Neutrophil (primary cell): Measurements from ENCODE around the gene KRTAP10-9.
"Not testable (repeated sequence)": the region's sequence is repeated elsewhere in the genome, so short reads cannot be mapped to it uniquely, and the experiment has no call there.

Source experiments
- H3K27ac ChIP-seq: fragments of 200-600 bp; sonication (generic); 2 replicates; pipeline ENCODE4 v1.5.1; 2016; ENCODE audit warnings: mild to moderate bottlenecking, moderate library complexity
- H3K27me3 ChIP-seq: fragments of 200-600 bp; sonication (generic); 2 replicates; pipeline ENCODE4 v1.6.0; 2016; ENCODE audit warnings: mild to moderate bottlenecking
- H3K36me3 ChIP-seq: fragments of 200-600 bp; sonication (generic); 2 replicates; pipeline ENCODE4 v1.5.1; 2017
- H3K4me1 ChIP-seq, 2 experiments: fragments of 200-600 bp in 1 of 2; sonication (generic) in 1 of 2; 1 replicate in 1 of 2; 2 replicates in 1 of 2; pipeline versions ENCODE4 v1.5.1 to v1.6.1; 2013 to 2016; ENCODE audit warnings: low read depth in 1 of 2, low read length in 1 of 2, mild to moderate bottlenecking in 1 of 2, moderate library complexity in 1 of 2; ENCODE audit not compliant: control insufficient read depth in 1 of 2, insufficient read depth in 1 of 2
- H3K4me3 ChIP-seq, 2 experiments: fragments of 200-600 bp in 1 of 2; sonication (generic) in 1 of 2; 1 replicate in 1 of 2; 2 replicates in 1 of 2; pipeline ENCODE4 v1.5.1; 2013 to 2016; ENCODE audit warnings: low read depth in 1 of 2, low read length in 1 of 2, mild to moderate bottlenecking in 1 of 2, moderate library complexity in 1 of 2
- H3K9me3 ChIP-seq: fragments of 200-600 bp; sonication (generic); 2 replicates; pipeline ENCODE4 v1.5.1; 2016
- TF ChIP-seq, protein P1 (sequence below): fragments of 200-600 bp; sonication (generic); IDR thresholded peaks from 2 replicates; pipeline ENCODE4 v1.5.1; 2016; ENCODE audit warnings: antibody characterized with exemption

The KRTAP10-9 gene

DNA sequence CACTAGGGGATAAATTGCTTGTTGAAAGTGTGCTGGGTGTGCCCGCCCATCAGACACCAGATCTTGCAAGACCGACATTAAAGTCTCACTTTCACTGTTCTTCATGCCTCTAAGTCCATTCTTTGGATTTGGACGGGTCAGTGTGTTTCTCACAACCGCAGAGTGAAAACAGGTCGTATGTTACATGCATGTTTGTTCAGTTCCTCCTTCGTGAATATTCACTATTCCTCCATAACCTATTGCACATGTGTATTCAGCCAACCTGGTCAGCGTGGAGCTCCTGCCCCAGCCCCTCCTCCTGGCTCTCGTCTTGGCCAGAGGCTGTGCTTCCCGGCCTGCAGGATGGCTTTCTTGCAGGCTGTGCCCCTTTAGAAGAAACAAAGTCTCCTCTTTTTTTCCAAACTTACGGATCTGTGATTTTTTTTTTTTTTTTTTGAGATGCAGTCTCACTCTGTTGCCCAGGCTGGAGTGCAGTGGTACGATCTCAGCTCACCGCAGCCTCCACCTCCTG is 32.4 kb upstream of the KRTAP10-9 start:
- Histone ChIP-seq H3K4me1 (no peaks in the 10 kb centered on the region), H3K4me3 (no peak overlapping the region), H3K27ac (no peak overlapping the region), H3K36me3 (no peaks in the 10 kb centered on the region), H3K9me3 (no peaks in the 10 kb centered on the region), H3K27me3 (peaks cover 41% of the 10 kb centered on the region)
- TF ChIP-seq, protein P1, sequence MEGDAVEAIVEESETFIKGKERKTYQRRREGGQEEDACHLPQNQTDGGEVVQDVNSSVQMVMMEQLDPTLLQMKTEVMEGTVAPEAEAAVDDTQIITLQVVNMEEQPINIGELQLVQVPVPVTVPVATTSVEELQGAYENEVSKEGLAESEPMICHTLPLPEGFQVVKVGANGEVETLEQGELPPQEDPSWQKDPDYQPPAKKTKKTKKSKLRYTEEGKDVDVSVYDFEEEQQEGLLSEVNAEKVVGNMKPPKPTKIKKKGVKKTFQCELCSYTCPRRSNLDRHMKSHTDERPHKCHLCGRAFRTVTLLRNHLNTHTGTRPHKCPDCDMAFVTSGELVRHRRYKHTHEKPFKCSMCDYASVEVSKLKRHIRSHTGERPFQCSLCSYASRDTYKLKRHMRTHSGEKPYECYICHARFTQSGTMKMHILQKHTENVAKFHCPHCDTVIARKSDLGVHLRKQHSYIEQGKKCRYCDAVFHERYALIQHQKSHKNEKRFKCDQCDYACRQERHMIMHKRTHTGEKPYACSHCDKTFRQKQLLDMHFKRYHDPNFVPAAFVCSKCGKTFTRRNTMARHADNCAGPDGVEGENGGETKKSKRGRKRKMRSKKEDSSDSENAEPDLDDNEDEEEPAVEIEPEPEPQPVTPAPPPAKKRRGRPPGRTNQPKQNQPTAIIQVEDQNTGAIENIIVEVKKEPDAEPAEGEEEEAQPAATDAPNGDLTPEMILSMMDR = no peak

DNA sequence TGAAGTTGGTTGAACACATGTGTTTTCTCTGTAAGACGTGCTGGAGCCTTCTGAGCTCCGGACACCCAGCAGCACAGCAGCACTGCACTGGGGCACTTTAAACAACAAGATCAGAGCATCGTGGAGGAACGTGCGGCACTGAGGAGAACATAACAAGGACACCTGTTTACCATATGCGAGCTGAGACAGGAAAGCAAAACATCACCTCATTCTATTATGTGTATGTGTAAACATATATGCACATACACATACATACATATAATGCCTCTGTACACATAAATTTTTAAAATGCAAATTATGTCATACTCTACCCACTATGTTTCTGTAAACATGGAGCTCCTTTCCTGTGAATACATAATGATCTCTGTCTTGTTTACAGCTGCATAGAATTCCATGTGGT is 31.4 kb upstream of the KRTAP10-9 start:
- TF ChIP-seq, protein P1 = no peak
- Histone ChIP-seq H3K4me1 (no peaks in the 10 kb centered on the region), H3K9me3 (no peaks in the 10 kb centered on the region), H3K27ac (no peak overlapping the region), H3K36me3 (no peaks in the 10 kb centered on the region), H3K4me3 (no peak overlapping the region), H3K27me3 (peaks cover 41% of the 10 kb centered on the region)

DNA sequence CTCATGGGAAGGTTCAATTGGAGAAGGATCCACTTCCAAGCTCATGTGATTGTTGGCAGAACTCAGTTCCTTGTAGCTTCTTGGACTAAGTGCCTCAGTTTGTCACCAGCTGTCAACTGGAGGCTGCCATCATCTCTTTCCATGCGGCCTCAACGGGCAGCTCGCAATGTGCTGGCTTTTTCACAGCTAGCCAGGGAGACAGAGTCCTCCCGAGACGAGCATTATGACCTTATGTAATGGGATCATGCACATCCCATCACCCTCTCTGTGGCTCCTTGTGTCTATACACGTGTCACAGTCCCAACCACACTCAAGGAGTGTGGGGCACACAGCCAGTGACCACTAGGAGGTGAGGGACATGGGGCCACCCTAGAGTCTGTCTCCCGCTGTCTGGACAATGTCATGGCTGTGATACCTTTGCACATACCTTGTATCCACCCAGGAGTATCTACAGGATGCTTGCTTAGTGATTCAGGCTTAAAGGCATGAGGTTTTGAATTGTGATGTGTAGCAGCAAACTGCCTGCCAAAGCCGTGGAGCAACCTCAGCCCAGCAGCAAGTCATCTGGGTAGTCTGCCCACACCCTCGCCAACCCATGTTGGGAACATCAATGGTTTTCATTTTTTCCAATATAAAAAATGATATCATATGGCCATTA is 30.7 kb upstream of the KRTAP10-9 start:
- Histone ChIP-seq H3K27me3 (peaks cover 41% of the 10 kb centered on the region), H3K4me1 (no peaks in the 10 kb centered on the region), H3K27ac (no peak overlapping the region), H3K9me3 (no peaks in the 10 kb centered on the region), H3K36me3 (no peaks in the 10 kb centered on the region), H3K4me3 (no peak overlapping the region)
- TF ChIP-seq, protein P1 = no peak

DNA sequence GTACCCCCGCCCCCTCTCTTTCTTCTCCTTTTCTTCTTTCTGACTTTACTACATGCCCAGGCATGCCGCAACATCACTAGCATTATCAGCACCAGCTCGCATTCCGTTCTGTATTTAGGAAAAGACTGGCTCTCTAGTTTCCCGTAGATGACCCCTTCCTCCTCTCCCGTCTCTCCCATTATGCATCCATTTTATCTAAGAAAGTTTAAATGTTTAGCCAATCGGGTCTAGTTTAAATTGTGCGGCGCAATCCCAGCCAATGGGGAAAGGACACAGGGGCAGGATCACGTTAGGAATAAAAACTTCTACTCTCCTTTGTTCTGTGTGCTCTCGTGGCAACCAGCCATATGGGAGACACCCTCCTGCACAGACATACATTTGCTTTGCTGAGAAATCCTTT is 28.8 kb upstream of the KRTAP10-9 start:
- Histone ChIP-seq H3K27ac (no peak overlapping the region), H3K4me1 (no peaks in the 10 kb centered on the region), H3K9me3 (no peaks in the 10 kb centered on the region), H3K36me3 (no peaks in the 10 kb centered on the region), H3K4me3 (no peak overlapping the region), H3K27me3 (peaks cover 33% of the 10 kb centered on the region)
- TF ChIP-seq, protein P1 = no peak

DNA sequence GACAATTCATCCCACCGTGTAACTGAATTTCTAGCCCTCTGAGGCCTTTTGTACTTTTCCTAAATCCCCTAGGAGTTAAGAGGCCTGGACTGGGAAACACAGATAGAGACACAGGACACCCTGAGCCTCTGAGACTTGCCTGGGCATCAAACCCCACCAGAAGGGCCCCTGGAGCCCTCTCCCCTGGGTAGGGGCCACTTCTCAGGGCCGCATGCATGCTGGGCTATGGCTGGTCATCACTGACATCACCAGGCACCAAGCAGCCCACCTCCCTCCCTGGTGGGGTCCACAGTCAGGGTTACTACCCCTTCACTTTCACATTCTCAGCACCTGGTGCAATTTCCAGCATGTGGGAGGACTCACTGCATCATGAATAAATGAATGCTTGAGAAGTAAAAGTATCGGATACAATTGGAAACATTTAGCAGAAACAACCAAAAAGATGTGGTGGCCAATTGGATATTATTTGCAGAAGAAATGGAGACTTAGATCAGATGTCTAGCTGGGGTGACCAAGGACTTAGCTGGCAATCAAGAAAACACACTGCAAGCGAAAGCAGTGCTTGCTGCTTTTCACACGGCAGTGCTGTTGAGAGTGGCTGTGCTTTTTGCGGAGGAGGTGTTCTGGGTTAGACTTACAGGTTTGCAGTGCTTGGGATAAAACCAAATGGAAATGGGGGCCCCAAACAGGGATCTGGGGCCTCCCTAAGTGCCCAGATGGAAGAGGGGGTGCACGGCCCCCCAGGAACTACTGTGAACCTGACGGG is 27.4 kb upstream of the KRTAP10-9 start:
- H3K27ac ChIP-seq = no peak overlapping the region
- TF ChIP-seq, protein P1 = no peak
- H3K27me3 ChIP-seq = peaks cover 31% of the 10 kb centered on the region
- no peaks in the 10 kb centered on the region for H3K9me3 ChIP-seq
- no peaks in the 10 kb centered on the region for H3K36me3 ChIP-seq
- H3K4me3 ChIP-seq = no peak overlapping the region
- H3K4me1 ChIP-seq = no peaks in the 10 kb centered on the region

DNA sequence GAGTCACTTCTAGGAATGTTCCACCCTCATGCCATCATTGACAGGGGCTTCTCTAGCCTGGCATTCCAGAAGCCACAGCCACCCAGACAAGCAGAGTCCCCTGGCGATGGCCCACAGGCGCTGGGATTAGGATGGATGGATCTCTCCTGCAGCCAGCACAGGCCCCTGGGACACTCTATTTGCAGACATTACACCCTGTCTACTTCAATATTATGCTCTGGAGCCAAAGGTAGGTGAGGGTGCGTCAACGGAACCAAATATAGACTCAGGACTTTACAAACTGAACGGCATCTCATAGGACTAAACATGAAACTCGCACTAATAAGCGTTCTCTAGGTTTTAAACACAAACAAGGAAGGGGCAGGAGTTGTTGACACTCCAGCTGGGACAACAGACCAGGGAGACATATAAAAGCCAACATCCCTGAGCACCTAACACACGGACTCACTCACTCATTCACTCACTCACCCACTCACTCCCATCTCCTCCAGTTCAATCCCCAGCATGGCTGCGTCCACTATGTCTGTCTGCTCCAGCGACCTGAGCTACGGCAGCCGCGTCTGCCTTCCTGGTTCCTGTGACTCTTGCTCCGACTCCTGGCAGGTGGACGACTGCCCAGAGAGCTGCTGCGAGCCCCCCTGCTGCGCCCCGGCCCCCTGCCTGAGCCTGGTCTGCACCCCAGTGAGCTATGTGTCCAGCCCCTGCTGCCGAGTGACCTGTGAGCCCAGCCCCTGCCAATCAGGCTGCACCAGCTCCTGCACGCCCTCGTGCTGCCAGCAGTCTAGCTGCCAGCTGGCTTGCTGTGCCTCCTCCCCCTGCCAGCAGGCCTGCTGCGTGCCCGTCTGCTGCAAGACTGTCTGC is 26.5 kb upstream of the KRTAP10-9 start, which contains the start of gene KRTAP10-7:
KRTAP10-7 (plus strand) TSS at position 480 of the 861 bp plus-strand sequence; CDS start at position 505, 25 bp downstream.
- H3K27me3 ChIP-seq = peaks cover 29% of the 10 kb centered on the region
- H3K4me1 ChIP-seq, H3K9me3 ChIP-seq: not testable (repeated sequence)

DNA sequence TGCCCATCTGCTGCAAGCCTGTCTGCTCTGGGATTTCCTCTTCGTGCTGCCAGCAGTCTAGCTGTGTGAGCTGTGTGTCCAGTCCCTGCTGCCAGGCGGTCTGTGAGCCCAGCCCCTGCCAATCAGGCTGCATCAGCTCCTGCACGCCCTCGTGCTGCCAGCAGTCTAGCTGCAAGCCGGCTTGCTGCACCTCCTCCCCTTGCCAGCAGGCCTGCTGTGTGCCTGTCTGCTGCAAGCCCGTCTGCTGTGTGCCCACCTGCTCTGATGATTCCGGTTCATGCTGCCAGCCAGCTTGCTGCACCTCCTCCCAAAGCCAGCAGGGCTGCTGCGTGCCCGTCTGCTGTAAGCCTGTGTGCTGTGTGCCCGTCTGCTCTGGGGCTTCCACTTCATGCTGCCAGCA is 25.8 kb upstream of the KRTAP10-9 start:
- H3K36me3 ChIP-seq, H3K4me1 ChIP-seq, H3K4me3 ChIP-seq, H3K9me3 ChIP-seq, H3K27ac ChIP-seq: not testable (repeated sequence)
- peaks cover 21% of the 10 kb centered on the region for H3K27me3 ChIP-seq

More for the DNA sequence above, 26.5 kb upstream of the KRTAP10-9 start, which contains the start of gene KRTAP10-7:
- not testable (repeated sequence) for H3K27ac ChIP-seq, H3K4me3 ChIP-seq, H3K36me3 ChIP-seq
